ENCODE data around the gene SRRD. TPM values are rescaled to one million over a fixed set of nuclear protein-coding genes. Genes with fewer than 3 reads are reported as not detected.

SRRD gene
- total and polyA plus RNA-seq, 7 donors = 25.4 to 51.2 (median 36.1) TPM

DNA sequence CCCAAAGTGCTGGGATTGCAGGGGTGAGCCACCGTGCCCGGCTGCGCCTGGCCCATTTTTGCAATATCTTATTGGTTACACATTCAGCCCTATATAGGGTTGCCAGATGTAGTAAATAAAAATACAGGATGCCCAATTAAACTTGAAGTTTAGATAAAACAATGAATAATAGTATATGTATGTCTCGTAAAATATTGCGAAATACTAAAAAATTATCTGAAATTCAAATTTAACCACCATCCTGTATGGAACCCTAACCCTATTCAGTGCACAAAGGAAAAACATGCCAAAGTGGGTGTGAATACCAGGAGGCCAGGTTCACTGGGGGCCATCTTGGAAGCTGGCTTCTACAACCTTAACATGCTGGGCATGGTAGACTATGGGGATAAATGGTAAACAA lies 33.8 kb downstream of the SRRD start:
- H3K4me3 ChIP-seq = no peak overlapping the region
- H3K4me1 ChIP-seq = peaks cover 12% of the 10 kb centered on the region
- ATAC-seq (no peak), DNase-seq (no peak)
- intact Hi-C loops (cut with DNase I) = no loop called here
- H3K36me3 ChIP-seq (ENCODE audit: insufficient read depth in 1 of 2, low read depth in 1 of 2) = no peaks in the 10 kb centered on the region
- H3K9me3 ChIP-seq = no peaks in the 10 kb centered on the region
- TF ChIP-seq, protein P1, sequence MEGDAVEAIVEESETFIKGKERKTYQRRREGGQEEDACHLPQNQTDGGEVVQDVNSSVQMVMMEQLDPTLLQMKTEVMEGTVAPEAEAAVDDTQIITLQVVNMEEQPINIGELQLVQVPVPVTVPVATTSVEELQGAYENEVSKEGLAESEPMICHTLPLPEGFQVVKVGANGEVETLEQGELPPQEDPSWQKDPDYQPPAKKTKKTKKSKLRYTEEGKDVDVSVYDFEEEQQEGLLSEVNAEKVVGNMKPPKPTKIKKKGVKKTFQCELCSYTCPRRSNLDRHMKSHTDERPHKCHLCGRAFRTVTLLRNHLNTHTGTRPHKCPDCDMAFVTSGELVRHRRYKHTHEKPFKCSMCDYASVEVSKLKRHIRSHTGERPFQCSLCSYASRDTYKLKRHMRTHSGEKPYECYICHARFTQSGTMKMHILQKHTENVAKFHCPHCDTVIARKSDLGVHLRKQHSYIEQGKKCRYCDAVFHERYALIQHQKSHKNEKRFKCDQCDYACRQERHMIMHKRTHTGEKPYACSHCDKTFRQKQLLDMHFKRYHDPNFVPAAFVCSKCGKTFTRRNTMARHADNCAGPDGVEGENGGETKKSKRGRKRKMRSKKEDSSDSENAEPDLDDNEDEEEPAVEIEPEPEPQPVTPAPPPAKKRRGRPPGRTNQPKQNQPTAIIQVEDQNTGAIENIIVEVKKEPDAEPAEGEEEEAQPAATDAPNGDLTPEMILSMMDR (IDR thresholded peaks at IDR 0.05) = no peak
- H3K27ac ChIP-seq = no peak overlapping the region
- H3K27me3 ChIP-seq (ENCODE audit: insufficient read depth in 3 of 3, low read length in 2 of 3) = no peaks in the 10 kb centered on the region
- WGBS, 3 donors = 95 to 100% (median 98%) methylated on average over 5 of the region's 5 CpGs

DNA sequence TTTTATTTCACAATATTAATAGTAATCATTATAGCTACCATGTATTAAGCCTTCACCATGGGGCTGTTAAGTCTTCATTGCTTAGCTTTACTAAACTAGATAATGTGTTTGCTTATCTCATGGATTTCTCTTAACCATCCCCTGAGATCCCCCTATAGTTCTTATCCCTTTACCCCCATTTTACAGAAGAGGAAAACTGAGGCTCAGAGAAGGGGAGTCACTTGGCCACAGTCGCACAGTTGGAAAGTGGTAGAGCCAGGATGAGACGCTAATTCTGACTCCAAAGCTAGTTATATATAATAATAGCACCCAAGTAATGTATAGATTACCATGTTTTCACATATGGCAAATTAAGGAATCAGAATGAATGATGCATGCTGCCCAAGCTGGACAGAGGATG lies 38.3 kb downstream of the SRRD start:
- no peak for ATAC-seq
- H3K9me3 ChIP-seq = no peaks in the 10 kb centered on the region
- intact Hi-C loops (cut with DNase I) = no loop called here

DNA sequence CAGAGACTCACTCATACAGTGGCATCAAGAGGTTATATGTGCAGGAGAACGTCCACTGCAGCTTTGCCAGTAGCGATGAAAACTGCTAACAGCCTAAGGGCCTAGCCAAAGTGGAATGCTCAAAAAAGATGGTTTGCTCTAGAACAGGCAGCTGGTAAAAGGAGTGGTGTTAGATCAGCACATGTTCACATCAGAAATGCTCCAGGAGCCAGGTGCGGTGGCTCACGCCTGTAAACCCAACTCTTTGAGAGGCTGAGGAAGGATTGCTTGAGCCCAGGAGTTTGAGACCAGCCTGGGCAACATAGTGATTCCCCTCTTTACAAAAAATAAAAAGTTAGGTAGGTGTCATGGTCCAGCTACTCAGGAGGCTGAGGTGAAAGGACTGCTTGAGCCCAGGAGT lies 38.9 kb downstream of the SRRD start:
- ATAC-seq (no peak), DNase-seq (no peak)
- 82 to 93% (median 92%) methylated on average over 4 of the region's 4 CpGs for WGBS, 3 donors
- TF ChIP-seq, protein P1 (IDR thresholded peaks at IDR 0.05) = no peak
- peaks cover 16% of the 10 kb centered on the region for H3K4me1 ChIP-seq
- H3K27me3 ChIP-seq (ENCODE audit: insufficient read depth in 3 of 3, low read length in 2 of 3) = no peaks in the 10 kb centered on the region
- H3K36me3 ChIP-seq (ENCODE audit: insufficient read depth in 1 of 2, low read depth in 1 of 2) = peaks cover 0 to 9% of the 10 kb centered on the region in 2 donors
- intact Hi-C loops (cut with DNase I) = no loop called here
- H3K4me3 ChIP-seq = no peak overlapping the region
- H3K9me3 ChIP-seq = no peaks in the 10 kb centered on the region
- no peak overlapping the region for H3K27ac ChIP-seq

More for the DNA sequence above, 38.3 kb downstream of the SRRD start:
- no peaks in the 10 kb centered on the region for H3K27me3 ChIP-seq (ENCODE audit: insufficient read depth in 3 of 3, low read length in 2 of 3)
- peaks cover 11% of the 10 kb centered on the region for H3K4me1 ChIP-seq
- H3K4me3 ChIP-seq = no peak overlapping the region
- WGBS, 3 donors = 89 to 97% (median 90%) methylated on average over 2 of the region's 2 CpGs
- TF ChIP-seq, protein P1 (IDR thresholded peaks at IDR 0.05) = no peak
- H3K27ac ChIP-seq = no peak overlapping the region
- DNase-seq = no peak
- peaks cover 0 to 9% of the 10 kb centered on the region in 2 donors for H3K36me3 ChIP-seq (ENCODE audit: insufficient read depth in 1 of 2, low read depth in 1 of 2)

DNA sequence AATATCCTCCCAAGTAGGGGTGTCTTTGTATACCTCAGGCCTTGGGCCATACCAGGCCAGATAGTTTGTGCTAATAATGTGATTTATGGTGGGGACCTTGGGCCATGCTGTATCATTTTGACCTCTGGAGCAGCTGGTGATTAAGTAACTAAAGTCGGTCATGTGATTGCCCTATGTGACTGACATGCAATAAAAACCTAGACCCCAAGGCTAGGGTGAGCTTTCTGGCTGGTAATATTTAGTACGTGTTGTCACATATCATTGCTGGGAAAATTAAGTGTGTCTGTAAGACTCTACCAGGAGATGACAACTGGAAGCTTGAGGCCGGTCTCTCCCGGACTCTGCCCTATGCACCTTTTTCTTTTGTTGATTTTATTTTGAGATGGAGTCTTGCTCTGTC lies 41.2 kb downstream of the SRRD start:
- TF ChIP-seq, protein P1 (IDR thresholded peaks at IDR 0.05) = no peak
- intact Hi-C loops (cut with DNase I) = loop anchor here in 1 of 2 donors (5.0 kb wide), 2 partner anchors 37 to 62 kb away; no protein-coding TSS in a partner anchor

More for the DNA sequence above, 41.2 kb downstream of the SRRD start:
- no peaks in the 10 kb centered on the region for H3K27me3 ChIP-seq (ENCODE audit: insufficient read depth in 3 of 3, low read length in 2 of 3)
- H3K36me3 ChIP-seq (ENCODE audit: insufficient read depth in 1 of 2, low read depth in 1 of 2) = peaks cover 0 to 9% of the 10 kb centered on the region in 2 donors
- H3K27ac ChIP-seq = peak overlapping the region; percentile 84
- peaks cover 27% of the 10 kb centered on the region for H3K4me1 ChIP-seq
- DNase-seq (no peak), ATAC-seq (peak; percentile 41 to 55 (median 51))
- 29 to 53% (median 31%) methylated on average over 4 of the region's 4 CpGs for WGBS, 3 donors
- no peaks in the 10 kb centered on the region for H3K9me3 ChIP-seq
- peak overlapping the region; percentile 43 for H3K4me3 ChIP-seq

Measured in psoas muscle (tissue), 8 donors.